ENCODE results near the gene FOXP4. TPM values are rescaled to one million over a fixed set of nuclear protein-coding genes. Genes with fewer than 3 reads are reported as not detected.

Gene FOXP4
- total RNA-seq, 4 donors from 2014 or later: 10.8 to 30.7 (median 17.7) TPM

GRCh38 chr6:41623330-41623729, 77.1 kb downstream of the FOXP4 start:
- no peak overlapping the region for H3K27ac ChIP-seq (replicated peaks in 1 of 4)
- no peak overlapping the region for H3K4me3 ChIP-seq

DNA sequence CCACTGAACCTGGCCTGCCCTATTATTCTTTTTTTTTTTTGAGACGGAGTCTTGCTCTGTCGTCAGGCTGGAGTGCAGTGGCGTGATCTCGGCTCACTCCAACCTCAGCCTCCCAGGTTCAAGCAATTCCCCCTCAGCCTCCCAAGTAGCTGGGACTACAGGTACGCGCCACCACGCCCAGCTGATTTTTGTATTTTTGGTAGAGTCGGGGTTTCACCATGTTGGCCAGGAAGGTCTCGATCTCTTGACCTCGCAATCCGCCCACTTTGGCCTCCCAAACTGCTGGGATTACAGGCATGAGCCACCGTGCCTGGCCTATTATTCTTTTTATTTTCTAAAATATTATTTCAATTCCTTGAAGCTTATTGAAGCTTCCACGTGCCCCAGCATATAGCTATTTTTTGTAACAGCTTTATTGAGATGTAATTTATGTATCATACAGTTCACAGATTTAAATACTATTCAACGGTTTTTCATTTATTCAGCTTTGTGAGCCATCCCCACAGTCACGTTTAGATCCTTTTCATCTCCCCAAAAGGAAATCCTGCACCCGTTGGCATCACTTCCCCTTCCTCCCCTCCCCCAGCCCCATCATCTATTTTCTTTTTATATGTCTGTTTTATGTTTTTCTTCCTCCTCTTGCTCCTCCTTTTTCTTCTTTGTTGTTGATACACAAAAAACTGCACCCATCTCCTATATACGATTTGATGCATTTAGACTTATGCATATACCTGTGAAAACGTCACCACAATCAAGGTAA, 78.6 kb downstream of the FOXP4 start:
- 88% methylated on average over 18 of the region's 18 CpGs for WGBS
- TF ChIP-seq EP300 (IDR thresholded peaks at IDR 0.05) (no peak), POLR2AphosphoS5 (IDR thresholded peaks at IDR 0.05) (no peak), POLR2A (IDR thresholded peaks at IDR 0.05; ENCODE audit: low read depth) (no peak)
- TF ChIP-seq, protein P1, sequence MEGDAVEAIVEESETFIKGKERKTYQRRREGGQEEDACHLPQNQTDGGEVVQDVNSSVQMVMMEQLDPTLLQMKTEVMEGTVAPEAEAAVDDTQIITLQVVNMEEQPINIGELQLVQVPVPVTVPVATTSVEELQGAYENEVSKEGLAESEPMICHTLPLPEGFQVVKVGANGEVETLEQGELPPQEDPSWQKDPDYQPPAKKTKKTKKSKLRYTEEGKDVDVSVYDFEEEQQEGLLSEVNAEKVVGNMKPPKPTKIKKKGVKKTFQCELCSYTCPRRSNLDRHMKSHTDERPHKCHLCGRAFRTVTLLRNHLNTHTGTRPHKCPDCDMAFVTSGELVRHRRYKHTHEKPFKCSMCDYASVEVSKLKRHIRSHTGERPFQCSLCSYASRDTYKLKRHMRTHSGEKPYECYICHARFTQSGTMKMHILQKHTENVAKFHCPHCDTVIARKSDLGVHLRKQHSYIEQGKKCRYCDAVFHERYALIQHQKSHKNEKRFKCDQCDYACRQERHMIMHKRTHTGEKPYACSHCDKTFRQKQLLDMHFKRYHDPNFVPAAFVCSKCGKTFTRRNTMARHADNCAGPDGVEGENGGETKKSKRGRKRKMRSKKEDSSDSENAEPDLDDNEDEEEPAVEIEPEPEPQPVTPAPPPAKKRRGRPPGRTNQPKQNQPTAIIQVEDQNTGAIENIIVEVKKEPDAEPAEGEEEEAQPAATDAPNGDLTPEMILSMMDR (IDR thresholded peaks at IDR 0.05): no peak
- Histone ChIP-seq H3K27ac (replicated peaks in 1 of 4) (no peak overlapping the region), H3K36me3 (no peaks in the 10 kb centered on the region), H3K27me3 (peaks cover 0 to 16% (median 0%) of the 10 kb centered on the region in 4 donors), H3K9me3 (peaks cover 0 to 21% (median 11%) of the 10 kb centered on the region in 4 donors), H3K4me1 (peaks cover 6 to 11% (median 9%) of the 10 kb centered on the region in 4 donors), H3K4me3 (no peak overlapping the region)
- no peak for DNase-seq (ENCODE audit: extremely low spot score)
- intact Hi-C loops (cut with DNase I): no loop called here

More at GRCh38 chr6:41623330-41623729, 77.1 kb downstream of the FOXP4 start:
- Histone ChIP-seq H3K36me3 (no peaks in the 10 kb centered on the region), H3K4me1 (peaks cover 6 to 11% (median 9%) of the 10 kb centered on the region in 4 donors), H3K27me3 (peaks cover 0 to 12% (median 0%) of the 10 kb centered on the region in 4 donors), H3K9me3 (peaks cover 0 to 21% (median 11%) of the 10 kb centered on the region in 4 donors)
- no peak for DNase-seq (ENCODE audit: extremely low spot score)
- WGBS: 88% methylated on average over 6 of the region's 6 CpGs
- no peak for TF ChIP-seq POLR2AphosphoS5 (IDR thresholded peaks at IDR 0.05)
- no peak for TF ChIP-seq POLR2A (IDR thresholded peaks at IDR 0.05; ENCODE audit: low read depth)
- TF ChIP-seq EP300 (IDR thresholded peaks at IDR 0.05): no peak
- TF ChIP-seq, protein P1 (IDR thresholded peaks at IDR 0.05): no peak
- intact Hi-C loops (cut with DNase I): no loop called here

GRCh38 chr6:41625442-41625841, 79.3 kb downstream of the FOXP4 start:
- DNase-seq (ENCODE audit: extremely low spot score): no peak
- intact Hi-C loops (cut with DNase I): no loop called here
- 35% methylated on average over 6 of the region's 6 CpGs for WGBS

DNA sequence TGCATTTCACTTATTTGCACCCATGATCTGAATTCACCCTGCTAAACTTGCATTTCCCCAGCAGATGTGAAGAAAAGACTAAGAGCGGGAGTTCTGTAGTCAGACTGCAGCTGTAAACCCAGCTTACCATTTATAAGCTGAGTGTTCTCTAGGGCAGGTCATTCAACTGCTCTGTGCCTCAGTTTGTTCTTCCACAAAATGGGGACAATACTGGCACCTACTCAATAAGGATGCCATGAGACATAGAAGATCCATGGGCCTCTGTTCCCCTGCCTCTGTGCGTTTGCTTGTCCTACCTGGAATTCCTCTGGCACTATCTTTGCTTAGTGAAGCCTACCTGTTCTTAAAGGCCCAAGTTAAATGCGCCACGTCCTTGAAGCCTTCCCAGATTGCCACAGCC, 79.8 kb downstream of the FOXP4 start:
- no peaks in the 10 kb centered on the region for H3K36me3 ChIP-seq
- DNase-seq (ENCODE audit: extremely low spot score): no peak
- H3K27ac ChIP-seq (replicated peaks in 1 of 4): no peak overlapping the region
- peaks cover 6 to 11% (median 9%) of the 10 kb centered on the region in 4 donors for H3K4me1 ChIP-seq
- intact Hi-C loops (cut with DNase I): no loop called here
- TF ChIP-seq EP300 (IDR thresholded peaks at IDR 0.05) (no peak), POLR2AphosphoS5 (IDR thresholded peaks at IDR 0.05) (no peak), POLR2A (IDR thresholded peaks at IDR 0.05; ENCODE audit: low read depth) (no peak)
- TF ChIP-seq, protein P1 (IDR thresholded peaks at IDR 0.05): no peak
- 96% methylated on average over 4 of the region's 4 CpGs for WGBS
- H3K27me3 ChIP-seq: peaks cover 0 to 16% (median 0%) of the 10 kb centered on the region in 4 donors
- H3K4me3 ChIP-seq: no peak overlapping the region
- H3K9me3 ChIP-seq: peaks cover 0 to 13% (median 4%) of the 10 kb centered on the region in 4 donors

More at GRCh38 chr6:41625442-41625841, 79.3 kb downstream of the FOXP4 start:
- Histone ChIP-seq H3K4me1 (peaks cover 6 to 11% (median 9%) of the 10 kb centered on the region in 4 donors), H3K4me3 (no peak overlapping the region), H3K9me3 (peaks cover 0 to 19% (median 10%) of the 10 kb centered on the region in 4 donors), H3K36me3 (no peaks in the 10 kb centered on the region), H3K27ac (replicated peaks in 1 of 4) (no peak overlapping the region), H3K27me3 (peaks cover 0 to 16% (median 0%) of the 10 kb centered on the region in 4 donors)
- no peak for TF ChIP-seq POLR2A (IDR thresholded peaks at IDR 0.05; ENCODE audit: low read depth)
- TF ChIP-seq EP300 (IDR thresholded peaks at IDR 0.05): no peak
- TF ChIP-seq, protein P1 (IDR thresholded peaks at IDR 0.05): no peak
- no peak for TF ChIP-seq POLR2AphosphoS5 (IDR thresholded peaks at IDR 0.05)
